Naive thymus-derived CD8-positive, alpha-beta T cell (primary cell): ENCODE data around the gene COA1. TPM values are rescaled to one million over a fixed set of nuclear protein-coding genes. Genes with fewer than 3 reads are reported as not detected.

ENCODE experiments used
- ATAC-seq, 2 donors: fragments of 150-1000 bp; cut with Tn5 transposase in 1 of 2; sonication (Bioruptor Pico), chemical (Tn5 transposase) in 1 of 2; 1 replicate in 1 of 2; 2 replicates in 1 of 2; pipeline ENCODE4 v1.10.0; 2021; ENCODE audit warnings: mild to moderate bottlenecking in 2 of 2, moderate library complexity in 2 of 2
- POLR2A ChIA-PET: fragments of 350-600 bp; sonication (Branson Sonifier 250); formaldehyde crosslinking; loops from one replicate; lab custom pipeline; 2021; ENCODE audit warnings: antibody characterized with exemption; lab: Charles Lee
- DNase-seq, 10 donors: peaks; one replicate each; pipeline versions ENCODE4 v3.0.0 to v3.0.0-alpha.2; 2020 to 2022
- H3K27ac Mint-ChIP-seq, 10 donors: one replicate each; pipeline ENCODE4 v1.8.0; 2020 to 2022; ENCODE audit warnings: mild to moderate bottlenecking in 10 of 10, mixed read lengths in 10 of 10, moderate library complexity in 4 of 10, inconsistent platforms in 1 of 10
- H3K27me3 Mint-ChIP-seq, 5 donors: one replicate each; pipeline ENCODE4 v1.8.0; 2021 to 2022; ENCODE audit warnings: mixed read lengths in 5 of 5
- H3K36me3 Mint-ChIP-seq, 3 donors: one replicate each; pipeline ENCODE4 v1.8.0; 2020 to 2022; ENCODE audit warnings: mixed read lengths in 3 of 3, mild to moderate bottlenecking in 2 of 3, inconsistent platforms in 1 of 3
- H3K4me1 Mint-ChIP-seq, 4 donors: one replicate each; pipeline ENCODE4 v1.8.0; 2021 to 2022; ENCODE audit warnings: mixed read lengths in 4 of 4
- H3K4me3 Mint-ChIP-seq, 10 donors: one replicate each; pipeline ENCODE4 v1.8.0; 2020 to 2022; ENCODE audit warnings: mild to moderate bottlenecking in 10 of 10, mixed read lengths in 10 of 10, moderate library complexity in 6 of 10, inconsistent platforms in 1 of 10
- H3K9me3 Mint-ChIP-seq, 9 donors: one replicate each; pipeline ENCODE4 v1.8.0; 2020 to 2022; ENCODE audit warnings: mixed read lengths in 9 of 9, mild to moderate bottlenecking in 3 of 9, inconsistent platforms in 1 of 9, moderate library complexity in 1 of 9
- polyA plus RNA-seq, 3 donors: library from polyadenylated mRNA; unstranded; fragments of 300-500 nt; fragmentation: Illumina TruSeq; gene quantifications; one replicate each; pipeline ENCODE4 v1.2.3, GENCODE V29; 2021
- total RNA-seq, 8 experiments: library from RNA in 2 of 8; stranded (reverse) in 2 of 8; gene quantifications; one replicate each; pipeline ENCODE4 v1.2.3 and lab custom pipeline; 2021 to 2026

The COA1 gene
- total and polyA plus RNA-seq, 5 experiments from 2014 or later, result 102 to 219 (median 121) TPM

DNA sequence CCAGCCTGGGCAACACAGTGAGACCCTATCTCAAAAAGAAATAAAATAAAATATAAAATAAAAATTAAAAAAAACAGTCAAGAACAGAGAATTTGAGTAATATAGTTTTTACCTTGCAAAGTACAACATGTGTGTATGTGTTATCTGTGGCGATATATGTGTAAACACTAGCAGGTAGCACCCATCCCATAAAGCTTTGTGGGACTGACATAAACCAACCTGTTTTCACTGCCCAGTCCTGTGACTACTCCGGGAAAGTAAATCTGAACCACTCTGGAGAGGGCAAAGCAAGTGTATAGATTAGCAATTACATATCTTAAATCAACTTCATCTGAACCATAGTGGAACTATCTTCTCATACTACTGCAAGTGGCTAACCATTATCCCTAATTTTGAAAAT is 72.3 kb downstream of the COA1 start:
- POLR2A ChIA-PET, result no interaction called here
- no peak for DNase-seq
- Mint-ChIP-seq H3K9me3 (peaks cover 0 to 12% (median 0%) of the 10 kb centered on the region in 9 donors), H3K4me1 (peaks cover 33 to 68% (median 61%) of the 10 kb centered on the region in 4 donors), H3K27me3 (no peaks in the 10 kb centered on the region), H3K36me3 (peaks cover 10 to 19% (median 10%) of the 10 kb centered on the region in 3 donors), H3K27ac (peak overlapping the region in 7 of 10 donors; percentile 28 to 91 (median 76)), H3K4me3 (no peak overlapping the region)
- no peak for ATAC-seq

DNA sequence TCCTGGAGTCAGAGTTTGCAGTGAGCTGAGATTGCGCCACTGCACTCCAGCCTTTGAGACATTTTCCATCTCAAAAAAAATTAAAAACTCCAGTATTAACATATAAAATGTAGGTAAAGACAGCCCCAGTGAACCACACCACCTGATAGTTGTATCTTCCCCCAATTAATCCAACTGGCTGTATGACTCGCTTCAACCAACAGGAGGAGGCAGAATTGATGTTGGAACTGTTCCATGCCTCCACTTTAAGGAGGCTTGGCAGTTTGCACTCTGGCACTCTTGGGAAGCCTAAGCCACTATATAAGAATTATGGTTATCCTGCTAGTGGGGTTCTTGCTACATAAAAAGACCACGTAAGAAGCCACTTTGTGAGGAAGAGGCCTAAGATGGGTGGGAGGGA is 73.7 kb downstream of the COA1 start:
- H3K27ac Mint-ChIP-seq, result peak overlapping the region in 3 of 10 donors; percentile 11 to 56 (median 53)
- peaks cover 0 to 12% (median 0%) of the 10 kb centered on the region in 9 donors for H3K9me3 Mint-ChIP-seq
- no peaks in the 10 kb centered on the region for H3K27me3 Mint-ChIP-seq
- H3K4me3 Mint-ChIP-seq, result peak overlapping the region in 2 of 10 donors; percentile 9 to 39
- ATAC-seq (no peak), DNase-seq (no peak)
- peaks cover 10 to 19% (median 10%) of the 10 kb centered on the region in 3 donors for H3K36me3 Mint-ChIP-seq
- peaks cover 38 to 75% (median 69%) of the 10 kb centered on the region in 4 donors for H3K4me1 Mint-ChIP-seq
- POLR2A ChIA-PET, result interaction anchor here (1.1 kb wide), 1 partner anchor 44 kb away, joined by 4 read pairs; no protein-coding TSS in a partner anchor

DNA sequence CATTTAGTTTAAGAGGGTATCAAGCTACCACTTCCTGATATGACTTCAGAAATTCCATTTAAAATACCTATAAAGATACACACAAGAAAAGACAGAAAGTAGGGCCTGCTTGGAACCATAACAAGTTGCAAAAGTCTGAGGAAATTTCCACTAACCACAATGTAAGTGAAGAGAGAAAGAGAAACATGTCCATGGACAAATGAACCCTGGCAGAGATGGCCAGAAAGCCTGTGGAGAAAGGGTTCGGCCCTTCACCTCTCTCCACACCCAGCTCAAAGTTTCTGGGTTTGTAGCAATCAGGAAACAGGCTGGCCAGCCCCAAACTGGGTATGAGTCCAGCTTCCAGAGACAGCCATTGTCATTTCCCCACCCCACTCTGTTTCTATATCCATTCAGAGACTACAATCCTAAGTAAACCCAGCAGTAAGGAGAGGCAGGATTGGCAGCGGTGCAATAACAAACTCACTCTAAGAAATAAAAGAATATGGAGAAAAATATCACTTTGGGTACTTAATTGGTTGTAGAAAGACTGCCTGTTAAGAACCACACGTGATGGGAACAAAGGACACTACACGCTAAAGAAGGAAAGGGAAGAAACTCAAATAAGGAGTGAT is 75.3 kb downstream of the COA1 start:
- POLR2A ChIA-PET, result interaction anchor here (0.9 to 16.9 kb wide), 3 partner anchors 23 to 63 kb away, joined by 3 to 306 read pairs (median 3); no protein-coding TSS in a partner anchor
- Mint-ChIP-seq H3K27me3 (no peaks in the 10 kb centered on the region), H3K4me1 (peaks cover 37 to 75% (median 67%) of the 10 kb centered on the region in 4 donors), H3K36me3 (peaks cover 10 to 17% (median 10%) of the 10 kb centered on the region in 3 donors), H3K4me3 (peak overlapping the region; percentile 12 to 67 (median 48)), H3K27ac (peak overlapping the region in 9 of 10 donors; percentile 60 to 100 (median 80)), H3K9me3 (peaks cover 0 to 12% (median 0%) of the 10 kb centered on the region in 9 donors)
- no peak for ATAC-seq
- no peak for DNase-seq

DNA sequence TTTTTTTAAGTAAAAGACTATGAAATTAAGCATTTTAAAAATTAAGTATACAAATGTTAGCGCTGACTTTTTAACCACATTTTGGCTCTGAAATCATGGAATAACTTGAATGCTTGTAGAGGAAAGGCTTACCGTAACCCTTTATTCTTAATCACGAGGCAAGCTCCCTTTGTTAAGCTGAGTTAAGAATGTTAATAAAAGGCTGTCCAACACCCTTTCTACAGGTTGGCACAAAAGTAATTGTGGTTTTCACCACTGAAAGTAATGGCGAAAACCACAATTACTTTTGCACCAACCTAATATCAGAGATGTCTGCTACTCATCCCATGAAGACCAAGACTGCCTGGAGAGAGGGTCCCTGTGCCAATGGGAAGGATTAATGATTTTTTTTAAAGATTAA is 75.9 kb downstream of the COA1 start:
- Mint-ChIP-seq H3K9me3 (peaks cover 0 to 12% (median 0%) of the 10 kb centered on the region in 9 donors), H3K36me3 (peaks cover 10 to 14% (median 10%) of the 10 kb centered on the region in 3 donors), H3K27me3 (no peaks in the 10 kb centered on the region), H3K27ac (peak overlapping the region in 9 of 10 donors; percentile 60 to 100 (median 88)), H3K4me1 (peaks cover 33 to 75% (median 65%) of the 10 kb centered on the region in 4 donors), H3K4me3 (peak overlapping the region in 8 of 10 donors; percentile 12 to 67 (median 48))
- ATAC-seq (no peak), DNase-seq (no peak)
- POLR2A ChIA-PET, result interaction anchor here (0.9 to 16.9 kb wide), 3 partner anchors 22 to 63 kb away, joined by 3 to 306 read pairs (median 3); no protein-coding TSS in a partner anchor

DNA sequence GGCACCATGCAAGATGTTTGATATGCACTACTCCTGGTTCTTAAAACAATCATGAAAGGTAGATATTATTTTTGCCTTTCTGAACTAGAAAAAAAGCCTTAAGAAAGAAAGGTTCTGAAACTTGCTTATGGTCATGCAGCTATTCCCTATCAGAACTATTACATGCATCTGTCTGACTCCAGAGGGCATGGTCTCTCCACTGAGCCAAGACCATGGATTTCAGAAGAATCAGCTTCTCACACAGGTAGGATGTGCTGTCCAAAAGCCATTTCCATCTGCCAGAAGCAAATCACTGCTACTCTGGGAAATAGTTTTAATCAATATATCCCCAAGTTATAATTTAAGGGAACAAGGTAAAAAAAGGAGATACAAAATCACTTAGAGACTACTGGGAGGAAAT is 77.0 kb downstream of the COA1 start:
- no peak for DNase-seq
- POLR2A ChIA-PET, result interaction anchor here (1.1 to 16.9 kb wide), 7 partner anchors 13 to 65 kb away, joined by 3 to 373 read pairs (median 59); partner anchors contain the start of gene STK17A
- peak overlapping the region in 9 of 10 donors; percentile 93 to 100 (median 99) for H3K27ac Mint-ChIP-seq
- peaks cover 0 to 12% (median 0%) of the 10 kb centered on the region in 9 donors for H3K9me3 Mint-ChIP-seq
- no peaks in the 10 kb centered on the region for H3K27me3 Mint-ChIP-seq
- peaks cover 36 to 80% (median 72%) of the 10 kb centered on the region in 4 donors for H3K4me1 Mint-ChIP-seq
- H3K36me3 Mint-ChIP-seq, result peaks cover 8 to 11% (median 10%) of the 10 kb centered on the region in 3 donors
- H3K4me3 Mint-ChIP-seq, result peak overlapping the region in 9 of 10 donors; percentile 62 to 91 (median 80)
- ATAC-seq, result no peak

DNA sequence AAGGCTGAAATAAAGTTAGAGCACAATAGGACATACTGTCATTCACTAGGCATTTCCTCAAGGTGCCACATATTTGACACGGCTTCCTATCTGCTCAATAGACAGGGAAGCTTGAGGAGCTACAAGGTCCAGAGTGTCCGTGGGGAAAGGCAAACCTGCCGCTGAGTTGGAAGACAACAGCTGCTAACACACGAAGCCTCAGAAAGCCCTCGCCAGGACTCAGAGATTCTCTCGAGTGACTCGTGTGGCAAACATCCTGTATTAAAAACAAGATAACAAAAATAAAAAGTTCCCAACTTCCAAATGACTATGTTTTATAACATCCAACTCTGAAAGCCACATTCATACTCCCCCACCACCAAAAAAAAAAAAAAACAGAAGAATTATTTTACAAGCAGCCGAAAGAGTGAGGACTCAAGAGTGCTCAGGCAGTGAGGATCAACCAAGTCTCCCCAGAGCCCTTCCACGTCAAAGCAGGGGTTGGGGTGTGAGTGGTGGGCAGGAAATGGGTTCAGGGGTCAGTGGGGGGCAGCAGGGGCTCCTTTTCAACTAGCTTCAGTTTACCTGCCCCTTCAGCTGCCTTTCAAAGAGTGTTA is 78.8 kb downstream of the COA1 start:
- Mint-ChIP-seq H3K27ac (peak overlapping the region in 9 of 10 donors; percentile 93 to 100 (median 99)), H3K36me3 (peaks cover 10 to 14% (median 13%) of the 10 kb centered on the region in 3 donors), H3K4me3 (peak overlapping the region; percentile 77 to 91 (median 86)), H3K27me3 (no peaks in the 10 kb centered on the region), H3K9me3 (peaks cover 0 to 12% (median 0%) of the 10 kb centered on the region in 9 donors), H3K4me1 (peaks cover 42 to 93% (median 86%) of the 10 kb centered on the region in 4 donors)
- POLR2A ChIA-PET, result interaction anchor here (1.0 to 16.9 kb wide), 20 partner anchors 9 to 63 kb away, joined by 3 to 373 read pairs (median 14); partner anchors contain the start of gene STK17A
- peak in 3 of 10 donors; percentile 38 to 43 (median 39) for DNase-seq
- ATAC-seq, result no peak

DNA sequence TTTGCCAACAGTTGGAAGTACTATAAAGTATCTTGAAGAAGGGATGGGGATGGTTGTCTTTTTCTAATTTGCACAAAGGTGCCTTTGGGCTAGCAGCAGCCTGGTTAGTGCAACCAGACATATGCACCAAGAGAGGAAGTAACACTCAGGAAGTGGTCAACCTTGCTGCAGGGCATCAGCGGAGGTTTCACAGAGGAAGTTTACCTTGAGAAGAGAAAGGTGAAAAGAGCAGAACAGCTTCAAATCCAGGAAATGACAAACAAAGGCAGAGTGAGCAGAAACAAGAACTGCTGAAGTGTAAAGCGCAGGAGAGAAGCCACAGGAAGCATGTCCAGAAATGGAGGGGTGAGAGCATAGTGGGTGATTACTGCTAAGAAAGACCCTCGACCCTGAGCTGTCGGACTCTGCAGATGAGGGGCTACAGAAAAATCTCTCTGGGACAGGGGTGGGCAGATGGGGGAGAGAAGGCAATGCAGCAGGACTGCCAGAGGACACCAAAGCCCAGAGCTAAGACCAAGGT is 79.5 kb downstream of the COA1 start:
- H3K36me3 Mint-ChIP-seq, result peaks cover 10 to 18% (median 17%) of the 10 kb centered on the region in 3 donors
- POLR2A ChIA-PET, result interaction anchor here (1.0 to 16.9 kb wide), 20 partner anchors 10 to 62 kb away, joined by 3 to 373 read pairs (median 14); partner anchors contain the start of gene STK17A
- no peaks in the 10 kb centered on the region for H3K27me3 Mint-ChIP-seq
- H3K4me3 Mint-ChIP-seq, result peak overlapping the region; percentile 77 to 91 (median 86)
- DNase-seq (peak in 9 of 10 donors; percentile 59 to 90 (median 85)), ATAC-seq (peak; percentile 45 to 74)
- H3K4me1 Mint-ChIP-seq, result peaks cover 46 to 99% (median 90%) of the 10 kb centered on the region in 4 donors
- peaks cover 0 to 11% (median 0%) of the 10 kb centered on the region in 9 donors for H3K9me3 Mint-ChIP-seq
- peak overlapping the region in 9 of 10 donors; percentile 93 to 100 (median 99) for H3K27ac Mint-ChIP-seq

DNA sequence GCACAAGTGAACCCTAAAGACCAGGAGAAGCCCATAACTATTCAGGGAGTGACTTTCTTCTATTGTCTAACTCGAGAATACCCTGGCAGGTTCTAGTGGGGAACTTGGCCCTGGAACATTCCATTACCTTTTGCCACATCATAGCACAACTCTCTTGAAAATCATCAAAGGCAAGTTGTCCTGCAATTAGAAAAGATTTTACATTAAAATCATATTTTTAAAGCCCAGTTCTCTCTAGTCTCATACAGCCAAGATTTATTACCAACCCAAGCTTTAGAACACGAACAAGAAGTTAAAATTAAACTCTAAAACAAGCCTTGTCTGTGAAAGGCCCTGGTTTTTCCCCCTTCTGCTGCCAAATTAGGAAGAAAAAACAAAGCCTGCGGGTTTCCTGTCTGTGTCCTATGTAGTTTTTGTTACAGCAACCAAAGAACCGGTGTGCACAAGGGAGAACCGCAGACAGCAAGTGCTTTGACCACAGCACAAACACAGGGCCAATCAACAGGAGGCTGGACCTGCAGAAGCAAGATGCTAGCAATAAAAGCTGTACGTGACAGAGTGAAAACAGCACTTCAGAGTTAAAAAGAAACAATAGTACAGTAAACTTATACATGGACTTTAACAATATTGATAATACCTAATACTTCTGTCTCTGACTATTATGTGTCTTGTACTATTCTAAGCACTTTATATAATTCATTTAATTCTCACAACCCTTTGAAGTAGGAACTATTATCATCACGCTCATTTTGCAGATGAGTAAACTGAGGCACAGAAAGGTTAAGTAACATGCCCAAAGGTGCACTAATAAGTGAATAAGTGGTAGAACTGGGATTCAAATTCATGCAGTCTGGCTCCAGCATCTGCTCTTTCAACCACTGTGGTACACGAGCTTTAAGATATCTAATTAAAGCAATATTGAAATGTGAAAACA is 80.6 kb downstream of the COA1 start:
- H3K4me1 Mint-ChIP-seq, result peaks cover 43 to 98% (median 90%) of the 10 kb centered on the region in 4 donors
- POLR2A ChIA-PET, result interaction anchor here (0.9 to 16.9 kb wide), 19 partner anchors 9 to 61 kb away, joined by 3 to 373 read pairs (median 14); partner anchors contain the start of gene STK17A
- H3K27me3 Mint-ChIP-seq, result no peaks in the 10 kb centered on the region
- peaks cover 4 to 21% (median 14%) of the 10 kb centered on the region in 3 donors for H3K36me3 Mint-ChIP-seq
- H3K9me3 Mint-ChIP-seq, result no peaks in the 10 kb centered on the region
- ATAC-seq (peak; percentile 64 to 69), DNase-seq (peak; percentile 43 to 90 (median 84))
- H3K4me3 Mint-ChIP-seq, result peak overlapping the region; percentile 77 to 91 (median 86)
- peak overlapping the region in 9 of 10 donors; percentile 93 to 100 (median 99) for H3K27ac Mint-ChIP-seq

DNA sequence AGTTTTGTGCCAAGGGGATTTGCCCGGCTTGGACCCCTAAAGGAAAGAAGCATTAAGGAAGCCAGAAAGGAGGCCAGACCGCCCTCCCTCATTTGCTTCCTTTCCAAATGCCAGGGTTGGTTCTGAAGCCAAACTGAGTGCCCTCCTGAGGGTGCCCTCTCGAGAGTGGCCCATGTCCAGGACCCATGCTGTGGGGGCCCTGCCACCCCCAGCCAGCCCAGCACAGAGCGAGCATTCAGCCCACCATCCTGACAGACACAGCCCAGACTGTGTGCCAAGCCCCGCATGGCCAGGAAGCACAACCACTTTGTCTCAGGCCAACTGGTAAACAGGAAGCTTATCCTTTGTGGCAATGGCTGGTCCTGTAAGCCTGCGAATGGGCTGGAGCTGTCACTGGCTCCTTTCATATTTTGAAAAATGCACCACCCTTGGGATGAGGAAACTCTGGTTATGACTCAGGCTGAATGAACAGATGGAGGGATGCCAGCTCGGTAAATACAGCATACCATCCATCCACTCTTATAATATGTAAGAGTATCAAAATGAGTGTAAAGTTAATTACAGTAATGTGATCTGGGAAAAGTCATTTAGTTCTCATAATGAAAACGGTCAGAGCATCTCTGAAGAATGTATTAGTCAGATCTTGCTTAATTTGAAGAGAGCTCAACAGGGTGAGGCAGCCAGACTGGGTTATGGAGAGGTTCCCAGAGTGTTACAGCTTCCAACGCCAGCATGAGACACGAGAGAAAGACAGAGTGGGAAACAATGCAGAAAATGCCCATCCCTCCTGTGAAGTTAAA is 81.5 kb downstream of the COA1 start:
- Mint-ChIP-seq H3K4me1 (peaks cover 47 to 98% (median 93%) of the 10 kb centered on the region in 4 donors), H3K9me3 (no peaks in the 10 kb centered on the region), H3K36me3 (peaks cover 4 to 26% (median 17%) of the 10 kb centered on the region in 3 donors), H3K27ac (peak overlapping the region in 9 of 10 donors; percentile 93 to 100 (median 99)), H3K27me3 (no peaks in the 10 kb centered on the region), H3K4me3 (peak overlapping the region; percentile 77 to 91 (median 86))
- POLR2A ChIA-PET, result interaction anchor here (0.6 to 16.9 kb wide), 16 partner anchors 8 to 60 kb away, joined by 3 to 373 read pairs (median 15); partner anchors contain the start of gene STK17A
- peak in 2 of 10 donors; percentile 27 to 36 for DNase-seq
- ATAC-seq, result peak in 1 of 2 donors; percentile 10

DNA sequence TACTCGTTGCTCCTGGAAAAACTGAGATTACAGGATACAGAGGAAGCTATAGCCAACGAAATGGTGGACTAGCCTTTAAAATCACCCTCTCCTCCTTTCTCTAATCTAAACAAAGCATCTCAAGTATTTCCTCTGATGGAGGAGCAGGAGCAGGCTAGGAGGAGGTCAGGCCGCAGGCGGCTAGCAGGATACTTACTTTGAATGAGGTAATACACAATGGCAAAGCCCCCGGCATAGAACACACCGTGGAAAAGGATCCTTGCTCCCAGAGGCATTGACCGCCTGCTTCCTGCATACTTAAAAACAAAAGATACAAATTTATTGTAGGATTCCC is 82.0 kb downstream of the COA1 start:
- ATAC-seq, result no peak
- peaks cover 46 to 98% (median 94%) of the 10 kb centered on the region in 4 donors for H3K4me1 Mint-ChIP-seq
- peak overlapping the region; percentile 77 to 91 (median 86) for H3K4me3 Mint-ChIP-seq
- H3K27ac Mint-ChIP-seq, result peak overlapping the region in 9 of 10 donors; percentile 93 to 100 (median 99)
- no peaks in the 10 kb centered on the region for H3K27me3 Mint-ChIP-seq
- peaks cover 4 to 32% (median 23%) of the 10 kb centered on the region in 3 donors for H3K36me3 Mint-ChIP-seq
- POLR2A ChIA-PET, result interaction anchor here (0.6 to 16.9 kb wide), 14 partner anchors 8 to 60 kb away, joined by 3 to 373 read pairs (median 14); partner anchors contain the start of gene STK17A
- DNase-seq, result no peak
- H3K9me3 Mint-ChIP-seq, result no peaks in the 10 kb centered on the region
